GM18868 (cell line): ENCODE results near the gene NUDCD3.
A peak's percentile ranks its signal among the peaks of the same experiment; 100 is the strongest.

ENCODE experiments used
- ATAC-seq: cut with Tn5 transposase; IDR thresholded peaks from one replicate; pipeline ENCODE4 v1.9.1; 2021; ENCODE audit warnings: mild to moderate bottlenecking, moderate library complexity; ENCODE audit not compliant: unreplicated experiment

Gene NUDCD3

DNA sequence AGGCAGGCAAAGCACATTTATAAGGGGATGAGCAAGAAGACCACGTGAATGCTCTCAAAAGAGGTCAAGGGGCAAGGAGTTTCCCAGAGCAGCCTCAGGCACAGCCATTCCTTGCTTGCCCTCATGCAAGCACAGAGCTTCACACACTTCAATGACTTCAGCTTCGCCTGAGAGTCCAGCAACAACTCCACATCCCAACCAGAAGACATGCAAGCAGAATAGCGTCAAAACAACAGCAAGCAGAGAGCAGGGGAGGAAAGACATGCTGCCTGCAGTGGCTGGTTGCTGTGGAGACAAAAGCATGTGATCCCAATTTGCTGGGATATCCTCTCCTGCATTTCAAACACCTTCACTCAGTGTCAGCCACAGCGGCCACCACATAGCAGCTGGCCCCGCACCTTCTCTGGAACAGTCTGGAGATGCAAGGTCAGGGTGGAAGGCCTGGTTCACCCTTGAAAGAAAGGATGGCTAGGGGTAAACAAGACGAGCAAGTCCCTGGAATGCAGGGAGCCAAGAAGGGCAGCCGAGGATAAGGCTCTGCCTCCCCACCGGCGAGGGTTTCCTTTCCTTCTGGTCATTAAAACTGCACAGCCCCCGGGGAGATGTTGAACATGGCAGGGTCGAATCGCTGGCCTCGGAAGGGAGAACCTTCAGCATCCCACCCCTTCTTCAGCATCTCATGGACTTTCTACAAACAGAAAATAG lies 104.9 kb downstream of the NUDCD3 start:
- no peak for ATAC-seq

DNA sequence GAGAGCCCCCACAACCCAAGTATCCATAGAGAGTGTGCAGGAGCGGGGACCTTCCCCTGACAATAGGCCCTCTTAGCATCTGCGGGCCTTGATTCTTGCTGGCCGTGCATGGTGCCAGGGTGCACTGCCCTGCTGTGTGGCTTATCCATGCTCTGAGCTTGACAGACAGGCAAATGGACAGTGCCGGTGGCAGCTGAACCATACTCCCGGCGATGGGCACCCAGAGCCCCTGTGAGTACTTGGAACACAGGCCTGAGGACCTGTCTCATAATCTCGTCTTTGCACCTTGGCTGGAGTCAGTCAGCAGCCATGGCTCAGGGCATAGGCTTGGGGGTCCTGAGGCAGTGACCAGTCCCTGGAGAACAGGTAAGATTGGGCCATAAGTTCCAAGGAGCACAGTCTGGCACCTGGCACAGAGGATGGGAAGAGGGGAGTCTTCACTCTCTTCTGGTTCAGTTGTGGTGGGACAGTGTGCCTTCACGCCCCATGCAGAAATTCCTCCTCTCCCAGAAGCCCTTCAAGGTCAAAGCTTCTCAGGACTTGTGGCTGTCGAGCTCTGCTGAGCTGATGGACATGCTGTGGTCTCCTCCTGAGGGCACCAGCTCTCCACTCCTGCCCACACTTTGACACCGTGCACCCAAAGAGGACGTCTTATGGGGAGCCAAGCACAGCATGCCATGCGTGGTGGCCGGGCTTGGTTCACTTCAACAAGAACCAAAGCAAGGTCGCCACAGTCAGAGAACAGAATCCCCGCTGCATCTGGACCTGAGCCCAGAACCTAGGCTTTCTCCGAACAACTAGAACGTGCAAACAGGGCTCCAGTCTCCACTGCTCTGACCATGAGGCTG lies 105.6 kb downstream of the NUDCD3 start:
- no peak for ATAC-seq

DNA sequence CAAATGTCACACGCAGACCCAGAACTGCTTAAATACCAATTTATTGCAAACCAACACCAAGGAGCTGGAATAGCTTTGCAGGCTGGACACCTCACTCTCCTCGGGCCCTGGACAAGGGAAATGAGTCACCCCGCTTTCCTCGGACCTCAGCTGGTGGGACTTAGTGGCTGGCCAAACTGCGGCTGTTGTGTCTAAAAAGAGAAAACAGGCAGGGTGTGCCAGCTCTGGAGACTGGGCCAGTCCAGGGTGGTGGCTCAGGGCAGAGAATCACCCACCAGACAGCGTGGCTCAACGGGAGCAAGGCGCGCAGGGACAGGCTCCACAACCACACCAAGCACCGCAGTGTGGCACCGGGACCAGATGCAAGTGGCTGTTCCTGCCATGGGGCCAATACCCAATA lies 106.9 kb downstream of the NUDCD3 start:
- no peak for ATAC-seq

DNA sequence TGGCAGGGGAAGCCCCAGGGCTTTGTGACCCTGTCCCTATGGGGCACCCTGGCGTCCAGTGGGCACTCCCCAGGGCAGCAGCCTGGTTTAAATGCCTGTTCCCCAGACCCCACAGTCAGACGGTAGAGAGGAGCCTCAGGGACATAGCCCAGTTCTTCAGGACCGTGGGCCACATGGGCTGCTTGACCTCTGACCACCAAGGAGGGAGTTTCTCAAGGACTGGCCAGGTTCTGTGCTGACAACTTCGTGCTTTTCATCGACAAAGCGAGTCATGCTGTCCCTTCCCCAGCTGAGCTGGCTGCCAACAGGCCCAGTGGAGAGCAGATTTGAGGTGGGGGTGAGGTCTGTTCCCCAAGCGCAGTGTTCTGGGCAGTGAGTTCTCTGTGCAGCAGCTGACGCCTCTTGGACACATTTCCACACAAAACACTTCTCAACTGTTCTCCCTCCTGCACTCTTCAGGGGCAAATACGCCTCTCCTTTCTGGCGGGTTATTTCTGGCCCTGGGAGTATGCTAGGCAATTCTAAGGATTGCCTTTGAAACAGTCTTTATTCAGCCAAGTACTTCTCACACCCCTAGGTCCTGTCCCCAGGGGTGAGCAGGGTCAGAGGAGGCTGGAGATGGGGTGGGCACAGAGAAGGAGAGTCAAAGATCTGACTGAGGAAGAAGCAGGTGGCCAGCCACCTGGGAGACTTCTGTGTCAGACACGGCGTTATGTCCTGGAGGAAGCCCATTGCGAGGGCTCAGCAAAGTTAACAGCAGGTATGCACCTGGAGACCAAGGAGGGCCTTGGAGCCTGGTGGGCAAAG lies 107.8 kb downstream of the NUDCD3 start:
- no peak for ATAC-seq

DNA sequence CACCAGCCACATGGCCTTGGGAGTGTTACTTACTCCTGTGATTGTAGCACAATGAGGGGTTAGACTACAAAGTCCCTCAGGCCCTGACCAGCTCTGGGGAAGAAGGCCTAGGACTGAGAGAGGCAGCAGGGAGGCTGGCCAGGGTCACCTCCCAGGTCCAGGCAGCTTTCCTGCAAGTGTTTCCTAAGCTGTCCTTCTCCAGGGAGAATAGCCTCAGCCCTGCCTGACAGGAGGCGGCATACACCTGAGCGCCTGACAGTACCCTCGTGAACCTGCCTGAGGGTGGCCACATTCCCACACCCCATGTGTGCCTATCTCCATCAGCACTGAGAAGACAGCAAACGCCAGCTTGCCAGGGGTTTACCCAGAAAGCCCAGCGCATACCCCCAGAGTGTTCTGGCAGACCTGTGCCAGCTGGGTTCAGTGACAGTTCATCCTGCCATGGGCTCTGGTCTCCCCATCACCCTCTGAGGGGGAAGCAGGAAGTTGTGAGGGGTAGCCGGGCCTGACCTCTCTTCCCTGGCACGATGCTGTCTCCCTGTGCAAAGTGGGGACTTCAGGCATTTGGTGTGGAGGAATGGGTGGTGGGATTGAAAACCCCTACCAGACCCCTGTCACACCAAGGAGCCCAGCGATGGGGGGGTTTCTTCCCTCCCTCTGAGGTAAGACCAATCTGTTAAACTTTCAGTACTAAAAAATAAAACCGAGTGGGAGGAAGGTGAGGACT lies 108.8 kb downstream of the NUDCD3 start:
- ATAC-seq, result no peak

DNA sequence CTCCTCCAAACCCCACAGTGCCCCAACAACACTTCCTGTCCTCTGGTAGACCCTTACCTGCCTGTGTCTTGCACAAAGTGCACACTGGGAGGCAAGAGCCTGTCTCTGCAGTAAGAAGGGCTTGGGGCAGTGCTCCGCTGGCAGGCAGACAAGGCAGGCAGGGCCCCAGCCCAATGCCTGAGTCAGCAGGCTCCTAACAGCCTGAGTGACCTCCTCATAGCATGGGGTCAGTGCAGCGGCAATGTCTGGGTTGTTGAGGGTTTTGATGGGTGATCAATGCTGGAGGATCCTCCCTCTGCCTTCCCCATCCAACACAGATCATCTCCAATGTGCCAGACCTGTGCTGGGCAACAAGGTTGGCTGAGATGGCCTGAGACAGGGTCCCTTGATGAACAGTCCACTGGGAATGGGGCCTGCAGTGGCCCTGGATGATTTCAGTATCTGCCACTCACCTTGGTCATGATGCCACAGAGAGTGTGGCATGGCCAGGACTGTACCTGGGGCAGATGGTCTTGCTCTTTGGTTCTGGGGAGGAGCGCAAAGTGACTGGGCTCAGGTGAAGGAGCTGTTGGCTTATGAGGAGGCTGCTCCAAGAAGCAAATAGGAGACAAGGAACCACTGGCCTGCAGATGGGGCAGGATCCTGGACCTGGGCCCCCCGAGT lies 109.5 kb downstream of the NUDCD3 start:
- ATAC-seq, result no peak

DNA sequence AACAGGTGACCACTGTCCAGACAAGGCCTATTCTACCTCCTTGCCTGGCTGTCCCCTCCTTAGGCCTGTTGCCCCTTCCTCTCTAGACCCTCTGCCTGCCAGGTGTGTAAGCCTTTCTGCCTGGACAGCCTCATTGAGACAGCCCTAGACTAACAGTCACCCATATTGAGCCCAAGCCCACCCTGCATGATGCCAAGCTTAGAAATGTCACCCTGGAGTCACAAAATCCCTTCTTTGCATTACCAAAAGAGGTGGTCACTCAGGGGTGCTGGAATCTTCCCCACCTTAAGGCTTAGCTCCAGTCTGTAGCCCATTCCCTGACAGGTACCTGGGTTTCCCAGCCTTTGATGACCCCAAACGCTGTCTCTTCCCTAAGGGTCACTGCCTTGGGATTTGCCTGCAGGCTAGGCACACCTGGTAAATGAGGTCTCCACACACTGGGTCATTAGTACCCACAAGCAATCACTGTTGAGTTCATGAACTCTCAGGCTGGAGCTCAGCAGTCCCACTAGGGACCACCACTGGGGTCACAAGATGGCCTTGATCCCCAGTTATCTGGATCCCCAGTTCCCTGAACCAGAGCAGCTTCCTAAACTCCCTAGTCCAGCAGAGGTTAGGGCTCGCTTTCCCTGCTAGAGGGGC lies 110.1 kb downstream of the NUDCD3 start:
- no peak for ATAC-seq

DNA sequence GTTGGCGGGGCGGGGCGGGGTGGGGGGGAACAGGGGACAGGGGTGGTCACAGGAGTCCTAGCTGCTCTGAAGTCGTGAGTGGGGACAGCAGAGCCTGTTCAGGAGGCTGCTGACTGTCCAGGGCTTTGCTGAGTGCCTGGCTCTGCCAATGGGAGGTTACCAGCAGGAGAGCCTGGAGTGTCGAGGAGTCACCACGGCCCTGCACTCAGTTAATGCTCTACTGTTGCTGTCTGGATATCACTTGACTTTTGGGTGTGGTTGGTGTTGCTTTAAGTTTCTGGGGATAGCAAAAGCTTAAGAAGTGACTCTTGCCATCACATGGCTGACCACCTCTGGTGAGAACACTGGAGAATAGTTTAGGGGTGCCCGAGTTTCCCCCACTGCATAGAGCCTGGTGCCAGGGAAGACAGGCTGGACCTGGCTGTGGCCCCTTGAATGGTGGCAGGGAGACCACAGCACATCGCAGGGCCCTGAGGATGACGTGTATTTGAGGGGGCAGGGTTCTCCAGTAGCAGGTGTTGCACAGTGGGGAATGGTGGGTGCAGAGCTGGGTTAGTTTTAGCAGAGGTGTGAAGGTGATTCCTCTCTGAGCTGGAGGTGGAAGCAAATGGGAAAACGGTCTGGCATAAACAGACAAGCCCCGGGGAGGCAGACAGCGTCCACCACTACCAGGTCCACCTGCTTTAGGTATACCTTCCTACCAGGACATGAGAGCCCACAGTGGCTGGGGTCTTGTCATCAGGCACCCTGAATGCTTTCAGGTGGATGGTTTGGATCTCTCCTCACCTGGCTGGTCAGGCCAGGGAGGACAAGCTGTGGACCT lies 110.9 kb downstream of the NUDCD3 start:
- ATAC-seq, result no peak

DNA sequence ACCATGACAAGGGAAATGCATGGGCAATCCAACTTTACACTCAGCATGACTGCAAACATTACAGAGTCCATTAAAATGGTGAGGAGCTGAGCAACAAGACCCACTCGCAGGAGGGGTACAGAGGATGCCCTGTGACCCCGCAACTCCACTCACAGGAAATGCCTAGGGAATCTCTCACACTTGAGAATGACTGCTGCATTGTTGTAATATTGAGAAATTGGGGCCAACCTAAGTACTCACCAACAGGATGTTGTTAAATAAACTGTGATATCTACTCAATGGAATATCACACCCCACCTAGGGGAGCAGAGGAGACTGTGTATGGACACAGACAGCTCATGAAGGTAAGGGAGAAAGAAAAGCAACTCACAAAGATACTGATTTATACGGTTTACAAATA lies 111.7 kb downstream of the NUDCD3 start:
- no peak for ATAC-seq

DNA sequence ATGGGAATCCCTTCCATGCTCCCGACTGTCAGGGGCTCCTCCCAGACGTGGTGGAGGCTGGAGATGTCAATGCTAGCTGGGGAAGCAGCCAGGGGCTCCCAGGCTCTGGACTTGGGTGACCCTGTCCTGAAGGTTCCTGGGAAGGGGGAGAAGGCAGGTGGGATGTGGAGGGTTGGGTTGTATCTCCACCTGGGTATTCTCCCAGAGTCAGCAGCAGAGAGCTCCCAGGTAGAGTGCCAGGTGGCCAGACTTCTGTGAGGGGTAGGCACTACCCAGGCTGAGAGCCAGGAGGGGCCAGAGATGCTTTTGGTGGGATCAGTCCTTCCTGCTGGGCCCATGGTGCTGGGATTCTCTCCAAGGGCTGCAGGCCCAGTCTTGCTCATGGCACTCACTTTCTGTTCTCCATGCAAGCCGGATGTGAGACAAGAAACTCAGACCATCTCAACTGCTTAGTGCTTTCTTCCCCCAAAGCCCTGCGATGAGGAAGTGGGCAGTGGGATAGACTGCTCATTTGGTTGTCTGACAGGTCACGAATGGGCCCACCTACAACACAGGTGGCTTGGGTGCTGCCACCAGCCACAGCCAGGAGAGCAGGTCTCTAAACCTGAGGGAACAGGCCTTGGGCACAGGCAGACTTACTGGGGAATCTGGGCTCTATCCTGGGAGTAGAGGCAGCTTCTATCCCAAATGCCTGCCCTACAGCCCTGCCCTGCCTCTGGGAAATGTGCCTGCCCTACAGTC lies 112.6 kb downstream of the NUDCD3 start:
- peak; percentile 86 for ATAC-seq

DNA sequence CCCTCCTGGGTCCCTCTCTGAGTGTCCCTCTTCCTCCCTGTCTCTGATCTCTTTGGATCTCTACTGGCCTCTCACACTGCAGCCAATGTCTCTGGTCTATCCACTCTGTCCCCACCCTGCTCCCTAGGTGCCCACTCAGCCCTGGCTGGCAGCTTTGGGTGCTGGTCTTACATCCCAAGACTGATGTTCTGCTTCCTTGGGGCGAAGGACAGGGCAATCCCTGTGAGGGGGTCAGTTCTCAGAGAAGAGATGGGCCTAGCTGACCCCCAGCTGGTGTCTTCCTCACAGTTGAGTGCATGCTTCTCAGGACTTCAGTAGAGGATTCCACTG lies 113.4 kb downstream of the NUDCD3 start:
- ATAC-seq, result no peak

DNA sequence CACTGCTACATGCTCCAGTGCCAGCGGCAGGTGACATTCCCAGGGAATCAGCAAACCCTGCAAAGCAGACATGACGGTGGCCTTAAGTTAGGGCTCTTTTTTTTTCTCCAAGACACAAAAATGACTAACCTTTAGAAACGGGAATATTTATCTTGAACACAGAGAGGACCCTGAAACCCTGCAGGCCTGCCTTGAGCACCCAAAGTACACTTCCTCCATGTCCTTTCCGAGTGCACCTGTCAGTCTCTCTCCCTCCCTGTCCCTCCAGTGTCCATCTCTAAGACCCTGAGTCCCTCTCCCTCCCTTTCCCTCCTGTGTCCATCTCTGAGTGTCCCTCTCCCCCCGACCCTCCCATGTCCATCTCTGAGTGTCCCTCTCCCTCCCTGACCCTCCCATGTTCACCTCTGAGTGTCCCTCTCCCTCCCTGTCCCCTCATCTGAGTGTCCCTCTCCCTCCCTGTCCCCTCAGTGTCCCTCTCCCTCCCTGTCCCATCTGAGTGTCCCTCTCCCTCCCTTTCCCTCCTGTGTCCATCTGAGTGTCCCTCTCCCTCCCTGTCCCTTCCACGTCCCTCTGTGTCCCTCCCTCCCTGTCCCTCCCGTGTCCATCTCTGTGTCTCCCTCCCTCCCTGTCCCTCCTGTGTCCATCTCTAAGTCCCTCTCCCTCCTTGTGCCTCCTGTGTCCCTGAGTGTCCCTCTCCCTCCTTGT lies 113.9 kb downstream of the NUDCD3 start:
- ATAC-seq, result no peak

DNA sequence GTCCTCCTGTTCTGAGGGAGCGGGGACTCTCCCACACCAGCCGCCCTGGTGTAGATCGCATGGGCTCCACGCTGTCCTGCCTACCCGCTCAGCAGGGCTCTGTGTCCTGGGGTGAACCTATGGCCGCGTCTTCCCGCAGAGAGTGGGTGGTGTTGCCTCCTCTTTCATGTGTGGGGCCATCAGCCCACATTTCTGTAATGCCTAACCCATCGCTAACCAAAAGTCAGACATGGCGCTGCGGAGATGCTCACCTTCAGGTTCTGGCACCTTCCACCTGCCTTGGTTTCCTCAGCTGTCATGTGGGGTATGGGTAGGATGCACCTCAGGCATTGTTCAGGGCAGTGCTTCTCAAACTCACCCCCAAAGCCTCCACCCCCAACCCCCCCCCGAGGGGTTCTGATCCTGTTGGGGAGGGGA lies 114.5 kb downstream of the NUDCD3 start:
- no peak for ATAC-seq

DNA sequence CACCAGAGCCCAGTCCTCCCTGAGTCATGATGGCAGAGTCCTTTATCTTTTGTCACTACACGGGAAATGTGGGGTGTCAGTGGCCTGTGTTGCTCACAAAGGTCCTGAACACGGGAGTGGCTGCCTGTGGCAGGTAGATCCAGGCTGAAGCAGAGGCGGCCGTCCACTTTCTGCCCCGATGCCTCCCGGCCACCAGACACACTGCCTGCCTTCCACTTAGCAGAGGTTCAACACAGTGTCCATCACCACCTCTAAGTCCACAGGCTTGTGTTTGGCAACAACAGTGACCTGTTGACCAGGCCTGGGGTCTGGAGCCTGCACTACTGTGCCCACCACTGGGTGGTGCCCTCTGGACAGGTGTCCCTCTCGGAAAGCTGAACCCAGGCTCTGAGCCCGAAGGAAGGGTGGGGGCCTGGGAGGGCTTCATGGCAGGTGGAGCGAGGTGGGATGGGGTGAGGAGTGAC lies 115.2 kb downstream of the NUDCD3 start:
- no peak for ATAC-seq

DNA sequence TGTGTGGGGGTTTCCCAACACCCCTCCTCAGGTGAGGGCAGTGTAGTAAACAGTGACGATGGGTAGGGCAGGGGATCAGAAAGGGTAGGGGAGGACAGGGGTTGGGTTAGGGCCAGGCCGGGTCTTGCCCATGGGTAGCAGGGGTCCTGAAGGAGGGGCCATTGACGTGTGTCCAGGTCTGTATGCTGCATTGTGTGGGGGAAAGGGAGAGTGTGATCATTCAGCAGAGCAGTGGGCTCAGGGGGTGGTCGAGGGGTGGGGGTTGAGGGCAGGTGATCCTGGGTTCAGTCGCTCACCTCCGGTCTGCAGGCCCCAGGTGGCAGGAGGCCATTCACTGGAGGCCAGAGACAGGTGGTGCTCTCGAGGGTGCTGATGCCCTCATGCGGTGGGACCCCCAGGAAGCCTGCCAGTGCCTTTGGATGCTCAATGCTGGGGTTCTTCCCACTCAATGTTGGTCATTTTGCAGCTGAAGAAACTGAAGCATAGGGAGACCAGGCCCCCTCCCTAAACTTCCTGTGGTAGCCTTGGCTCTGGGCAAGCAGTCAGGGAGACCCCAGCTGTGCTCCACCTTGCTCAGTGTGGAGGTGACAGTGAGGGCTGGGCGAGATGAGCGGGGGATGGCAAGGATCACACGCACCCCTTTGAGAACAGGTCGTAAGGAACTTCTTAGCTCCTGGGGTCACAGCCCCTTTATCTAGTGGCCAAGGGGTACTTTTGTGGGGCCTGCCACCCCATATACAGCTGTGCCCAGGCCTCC lies 116.3 kb downstream of the NUDCD3 start:
- ATAC-seq, result no peak

DNA sequence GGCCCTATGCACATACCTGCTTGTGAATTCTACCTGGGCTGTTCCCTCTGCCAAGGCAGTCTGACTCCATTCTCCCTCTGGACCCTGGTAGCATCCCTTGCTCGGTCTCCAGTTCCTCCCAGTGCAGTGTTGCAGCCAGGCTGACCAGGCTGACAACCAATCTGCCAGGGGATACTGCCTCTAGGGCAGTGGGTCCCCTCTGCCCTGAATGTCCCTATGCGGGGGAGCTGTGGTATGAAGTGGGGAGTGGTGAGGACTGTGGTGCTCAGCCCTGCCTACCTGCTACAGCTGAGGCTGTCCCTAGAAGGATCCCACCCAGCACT lies 117.1 kb downstream of the NUDCD3 start:
- ATAC-seq, result no peak
